VCaP (cell line): ENCODE measurements around the gene RNF166.
A peak's percentile ranks its signal among the peaks of the same experiment; 100 is the strongest.

Experiments used
- H3K27ac ChIP-seq: fragments of 450-650 bp; 2 replicates; pipeline ENCODE4 v1.5.1; 2017
- CTCF ChIP-seq: fragments of 450-650 bp; conservative IDR thresholded peaks from 2 replicates; pipeline ENCODE4 v1.5.1; 2017; ENCODE audit warnings: mild to moderate bottlenecking, moderate library complexity

Gene RNF166

GRCh38 chr16:88681709-88682451 is 24.3 kb downstream of the RNF166 start:
- TF ChIP-seq CTCF = no peak
- H3K27ac ChIP-seq = no peak overlapping the region

- no peak overlapping the region for H3K27ac ChIP-seq
- peak; percentile 59 for TF ChIP-seq CTCF
Observed at GRCh38 chr16:88681084-88681680, 25.0 kb downstream of the RNF166 start.

GRCh38 chr16:88680554-88681083 is 25.6 kb downstream of the RNF166 start:
- no peak overlapping the region for H3K27ac ChIP-seq
- no peak for TF ChIP-seq CTCF

GRCh38 chr16:88678224-88678979 is 27.8 kb downstream of the RNF166 start:
- H3K27ac ChIP-seq = no peak overlapping the region
- TF ChIP-seq CTCF = no peak

GRCh38 chr16:88677721-88678120 is 28.5 kb downstream of the RNF166 start:
- H3K27ac ChIP-seq = no peak overlapping the region
- TF ChIP-seq CTCF = no peak

GRCh38 chr16:88676502-88677242 is 29.5 kb downstream of the RNF166 start:
- TF ChIP-seq CTCF = no peak

More at GRCh38 chr16:88676502-88677242, 29.5 kb downstream of the RNF166 start:
- no peak overlapping the region for H3K27ac ChIP-seq
